Keratinocyte (primary cell): ENCODE data around the gene NAP1L1. TPM values are rescaled to one million over a fixed set of nuclear protein-coding genes. Genes with fewer than 3 reads are reported as not detected.
A peak's percentile ranks its signal among the peaks of the same experiment; 100 is the strongest.

Experiments
- DNase-seq: peaks from one replicate; pipeline ENCODE4 v3.0.0-alpha.2; 2011; ENCODE audit warnings: low read depth, missing footprints, low spot score
- FAIRE-seq: peaks from 2 replicates; lab custom pipeline; 2011; peaks lifted over from hg19 to GRCh38; lab: Jason Lieb, UNC
- H2AFZ ChIP-seq: 2 replicates; pipeline ENCODE4 v1.6.0; 2012; ENCODE audit warnings: low read length, control low read depth, inconsistent platforms; ENCODE audit not compliant: control insufficient read depth
- H3K27ac ChIP-seq: 2 replicates; pipeline ENCODE4 v1.5.1; 2011; ENCODE audit warnings: low read length; ENCODE audit not compliant: control insufficient read depth, insufficient read depth
- H3K27me3 ChIP-seq: 3 replicates; pipeline ENCODE4 v1.6.0; 2011; ENCODE audit warnings: low read length; ENCODE audit not compliant: control insufficient read depth, insufficient read depth; ENCODE audit errors: extremely low read depth
- H3K36me3 ChIP-seq, 2 experiments: 2 replicates in 1 of 2; 3 replicates in 1 of 2; pipeline ENCODE4 v1.5.1; 2011; ENCODE audit warnings: low read length in 2 of 2, mild to moderate bottlenecking in 1 of 2; ENCODE audit not compliant: control insufficient read depth in 2 of 2, insufficient read depth in 2 of 2; ENCODE audit errors: extremely low read depth in 1 of 2
- H3K4me1 ChIP-seq: 3 replicates; pipeline ENCODE4 v1.5.1; 2011; ENCODE audit warnings: low read length; ENCODE audit not compliant: control insufficient read depth, insufficient read depth; ENCODE audit errors: extremely low read depth
- H3K4me2 ChIP-seq: 3 replicates; pipeline ENCODE4 v1.6.0; 2011; ENCODE audit warnings: low read depth, low read length; ENCODE audit not compliant: control insufficient read depth, insufficient read depth; ENCODE audit errors: extremely low read depth
- H3K4me3 ChIP-seq, 3 experiments: fragments of 200-600 bp in 1 of 3; sonication (generic) in 1 of 3; 2 replicates in 2 of 3; 3 replicates in 1 of 3; pipeline ENCODE4 v1.5.1; 2011 to 2016; ENCODE audit warnings: low read length in 3 of 3, mild to moderate bottlenecking in 3 of 3, control low read depth in 2 of 3, inconsistent platforms in 1 of 3, low read depth in 1 of 3, mixed read lengths in 1 of 3, mixed run types in 1 of 3, moderate library complexity in 1 of 3; ENCODE audit not compliant: control insufficient read depth in 2 of 3, insufficient read depth in 2 of 3; ENCODE audit errors: extremely low read depth in 1 of 3
- H3K79me2 ChIP-seq: 2 replicates; pipeline ENCODE4 v1.6.0; 2012; ENCODE audit warnings: low read length; ENCODE audit not compliant: control insufficient read depth, insufficient read depth
- H3K9ac ChIP-seq: 3 replicates; pipeline ENCODE4 v1.6.0; 2011; ENCODE audit warnings: low read length; ENCODE audit not compliant: control insufficient read depth, insufficient read depth; ENCODE audit errors: extremely low read depth
- H3K9me1 ChIP-seq: 3 replicates; pipeline ENCODE4 v1.6.0; 2011; ENCODE audit warnings: low read length; ENCODE audit not compliant: control insufficient read depth, insufficient read depth; ENCODE audit errors: extremely low read depth
- H3K9me3 ChIP-seq: 2 replicates; pipeline ENCODE4 v1.5.1; 2012; ENCODE audit warnings: low read depth, low read length; ENCODE audit not compliant: control insufficient read depth
- H4K20me1 ChIP-seq: 3 replicates; pipeline ENCODE4 v1.6.0; 2011; ENCODE audit warnings: low read length; ENCODE audit not compliant: control insufficient read depth, insufficient read depth; ENCODE audit errors: extremely low read depth
- EZH2 ChIP-seq: IDR thresholded peaks from one replicate; pipeline ENCODE4 v1.6.1; 2012; ENCODE audit warnings: inconsistent platforms, mild to moderate bottlenecking, low read length, moderate library complexity
- dilution Hi-C: fragments of 300-500 bp; cut with MboI; formaldehyde crosslinking; loops from one replicate; pipeline ENCODE4 v1.7.0; 2020; ENCODE audit warnings: low sequenced_read_pairs; ENCODE audit not compliant: extremely low pct_ligation_motif_present
- polyA plus RNA-seq, 5 experiments: library from polyadenylated mRNA; depleted of rRNA in 3 of 5; stranded (reverse) in 3 of 5; stranded (forward) in 1 of 5; unstranded in 1 of 5; fragments of >200 nt; gene quantifications; 1 replicate in 1 of 5; 2 replicates in 3 of 5; 3 replicates in 1 of 5; pipeline versions ENCODE4 v1.2.1 to v1.2.3, GENCODE V29; 2011 to 2012; ENCODE audit warnings: missing spikeins in 2 of 5, low read depth in 1 of 5, low replicate concordance in 1 of 5
- TF ChIP-seq, protein P1 (sequence below), 3 experiments: IDR thresholded peaks in 1 of 3; conservative IDR thresholded peaks in 1 of 3; optimal IDR thresholded peaks in 1 of 3; 2 replicates in 2 of 3; 3 replicates in 1 of 3; pipeline versions ENCODE3 to v1.5.1; 2011; ENCODE audit warnings: low read length in 3 of 3, mild to moderate bottlenecking in 3 of 3, moderate library complexity in 2 of 3, control low read depth in 1 of 3, inconsistent platforms in 1 of 3; ENCODE audit not compliant: insufficient read depth in 2 of 3; ENCODE audit errors: extremely low read depth in 1 of 3

NAP1L1 gene
- polyA plus RNA-seq, 1 donor (not counting 4 experiments of a cell fraction or from before 2014, with no cell fraction given): 384 TPM

- H3K79me2 ChIP-seq: no peaks in the 10 kb centered on the region
- no peaks in the 10 kb centered on the region for H3K27me3 ChIP-seq
- H3K27ac ChIP-seq: no peak overlapping the region
- FAIRE-seq (no peak), DNase-seq (no peak)
- peaks cover 11% of the 10 kb centered on the region for H3K4me1 ChIP-seq
- H3K36me3 ChIP-seq: no peaks in the 10 kb centered on the region
- H3K4me3 ChIP-seq: no peak overlapping the region
- no peaks in the 10 kb centered on the region for H3K9me3 ChIP-seq
- dilution Hi-C loops: no loop called here
- no peak for TF ChIP-seq EZH2
- TF ChIP-seq, protein P1, sequence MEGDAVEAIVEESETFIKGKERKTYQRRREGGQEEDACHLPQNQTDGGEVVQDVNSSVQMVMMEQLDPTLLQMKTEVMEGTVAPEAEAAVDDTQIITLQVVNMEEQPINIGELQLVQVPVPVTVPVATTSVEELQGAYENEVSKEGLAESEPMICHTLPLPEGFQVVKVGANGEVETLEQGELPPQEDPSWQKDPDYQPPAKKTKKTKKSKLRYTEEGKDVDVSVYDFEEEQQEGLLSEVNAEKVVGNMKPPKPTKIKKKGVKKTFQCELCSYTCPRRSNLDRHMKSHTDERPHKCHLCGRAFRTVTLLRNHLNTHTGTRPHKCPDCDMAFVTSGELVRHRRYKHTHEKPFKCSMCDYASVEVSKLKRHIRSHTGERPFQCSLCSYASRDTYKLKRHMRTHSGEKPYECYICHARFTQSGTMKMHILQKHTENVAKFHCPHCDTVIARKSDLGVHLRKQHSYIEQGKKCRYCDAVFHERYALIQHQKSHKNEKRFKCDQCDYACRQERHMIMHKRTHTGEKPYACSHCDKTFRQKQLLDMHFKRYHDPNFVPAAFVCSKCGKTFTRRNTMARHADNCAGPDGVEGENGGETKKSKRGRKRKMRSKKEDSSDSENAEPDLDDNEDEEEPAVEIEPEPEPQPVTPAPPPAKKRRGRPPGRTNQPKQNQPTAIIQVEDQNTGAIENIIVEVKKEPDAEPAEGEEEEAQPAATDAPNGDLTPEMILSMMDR (optimal IDR thresholded peaks at IDR 0.05 in 1 of 3, IDR thresholded peaks at IDR 0.05 in 1 of 3, conservative IDR thresholded peaks at IDR 0.05 in 1 of 3; ENCODE audit: extremely low read depth in 1 of 3, insufficient read depth in 2 of 3, low read length in 3 of 3): no peak
- no peaks in the 10 kb centered on the region for H3K9me1 ChIP-seq
- H3K4me2 ChIP-seq: no peak overlapping the region
- peak overlapping the region; percentile 78 for H2AFZ ChIP-seq
- no peak overlapping the region for H3K9ac ChIP-seq
- H4K20me1 ChIP-seq: no peaks in the 10 kb centered on the region
Observed at GRCh38 chr12:76124456-76124855, 40.0 kb upstream of the NAP1L1 start.

GRCh38 chr12:76123259-76124212 lies 39.1 kb upstream of the NAP1L1 start:
- TF ChIP-seq, protein P1 (optimal IDR thresholded peaks at IDR 0.05 in 1 of 3, IDR thresholded peaks at IDR 0.05 in 1 of 3, conservative IDR thresholded peaks at IDR 0.05 in 1 of 3; ENCODE audit: extremely low read depth in 1 of 3, insufficient read depth in 2 of 3, low read length in 3 of 3): no peak
- TF ChIP-seq EZH2: no peak
- no peaks in the 10 kb centered on the region for H3K79me2 ChIP-seq
- no peak overlapping the region for H3K9ac ChIP-seq
- dilution Hi-C loops: no loop called here
- no peaks in the 10 kb centered on the region for H3K36me3 ChIP-seq
- no peaks in the 10 kb centered on the region for H3K9me1 ChIP-seq
- no peak overlapping the region for H3K4me3 ChIP-seq
- H3K4me2 ChIP-seq: peak overlapping the region; percentile 57
- no peaks in the 10 kb centered on the region for H4K20me1 ChIP-seq
- peaks cover 11% of the 10 kb centered on the region for H3K4me1 ChIP-seq
- no peaks in the 10 kb centered on the region for H3K9me3 ChIP-seq
- peak overlapping the region; percentile 18 for H2AFZ ChIP-seq
- FAIRE-seq (peak; percentile 23), DNase-seq (no peak)
- no peaks in the 10 kb centered on the region for H3K27me3 ChIP-seq
- no peak overlapping the region for H3K27ac ChIP-seq
